BJ (cell line): ENCODE measurements around the gene PCDHGA10. TPM values are rescaled to one million over a fixed set of nuclear protein-coding genes. Genes with fewer than 3 reads are reported as not detected.
"Not testable (repeated sequence)": the region's sequence is repeated elsewhere in the genome, so short reads cannot be mapped to it uniquely, and the experiment has no call there.

ENCODE experiments used
- CTCF ChIA-PET: fragments of 350-600 bp; formaldehyde crosslinking; extraction: SDS; loops from one replicate; lab custom pipeline; 2021; ENCODE audit warnings: antibody characterized with exemption, inconsistent platforms; lab: Yijun Ruan, JAX
- POLR2A ChIA-PET: fragments of 300-600 bp; sonication (Branson Sonifier 250); formaldehyde crosslinking; extraction: SDS; loops from one replicate; lab custom pipeline; 2021; ENCODE audit warnings: antibody characterized with exemption; lab: Charles Lee
- DNase-seq: peaks from one replicate; pipeline ENCODE4 v3.0.0-alpha.2; 2011; ENCODE audit warnings: low read depth
- H3K27me3 ChIP-seq: 2 replicates; pipeline ENCODE4 v1.6.0; 2011; ENCODE audit warnings: low read length; ENCODE audit not compliant: control insufficient read depth, insufficient read depth
- H3K36me3 ChIP-seq: 2 replicates; pipeline ENCODE4 v1.5.1; 2011; ENCODE audit warnings: low read length; ENCODE audit not compliant: control insufficient read depth, insufficient read depth
- H3K4me3 ChIP-seq: 2 replicates; pipeline ENCODE4 v1.5.1; 2011; ENCODE audit warnings: low read depth, mild to moderate bottlenecking, control low read depth, low read length
- polyA plus RNA-seq: library from polyadenylated mRNA; depleted of rRNA; stranded (reverse); fragments of >200 nt; gene quantifications from 2 replicates; pipeline ENCODE4 v1.2.3, GENCODE V29; 2011
- TF ChIP-seq, protein P1 (sequence below): IDR thresholded peaks from 2 replicates; pipeline ENCODE4 v1.5.1; 2011; ENCODE audit warnings: low read depth, mild to moderate bottlenecking, control low read depth, inconsistent platforms, low read length, moderate library complexity; ENCODE audit not compliant: insufficient read depth

Gene PCDHGA10
- polyA plus RNA-seq, 1 experiment = 3.9 TPM

DNA sequence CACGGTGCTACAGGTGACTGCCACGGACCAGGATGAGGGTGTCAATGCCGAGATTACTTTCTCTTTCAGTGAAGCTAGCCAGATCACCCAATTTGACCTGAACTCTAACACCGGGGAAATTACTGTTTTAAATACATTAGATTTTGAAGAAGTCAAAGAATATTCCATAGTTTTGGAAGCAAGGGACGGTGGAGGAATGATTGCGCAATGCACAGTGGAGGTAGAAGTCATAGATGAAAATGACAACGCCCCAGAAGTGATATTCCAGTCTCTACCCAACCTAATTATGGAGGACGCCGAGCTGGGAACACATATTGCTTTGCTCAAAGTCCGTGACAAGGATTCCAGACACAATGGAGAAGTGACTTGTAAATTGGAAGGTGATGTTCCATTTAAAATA, 24.1 kb upstream of the PCDHGA10 start:
- TF ChIP-seq, protein P1, sequence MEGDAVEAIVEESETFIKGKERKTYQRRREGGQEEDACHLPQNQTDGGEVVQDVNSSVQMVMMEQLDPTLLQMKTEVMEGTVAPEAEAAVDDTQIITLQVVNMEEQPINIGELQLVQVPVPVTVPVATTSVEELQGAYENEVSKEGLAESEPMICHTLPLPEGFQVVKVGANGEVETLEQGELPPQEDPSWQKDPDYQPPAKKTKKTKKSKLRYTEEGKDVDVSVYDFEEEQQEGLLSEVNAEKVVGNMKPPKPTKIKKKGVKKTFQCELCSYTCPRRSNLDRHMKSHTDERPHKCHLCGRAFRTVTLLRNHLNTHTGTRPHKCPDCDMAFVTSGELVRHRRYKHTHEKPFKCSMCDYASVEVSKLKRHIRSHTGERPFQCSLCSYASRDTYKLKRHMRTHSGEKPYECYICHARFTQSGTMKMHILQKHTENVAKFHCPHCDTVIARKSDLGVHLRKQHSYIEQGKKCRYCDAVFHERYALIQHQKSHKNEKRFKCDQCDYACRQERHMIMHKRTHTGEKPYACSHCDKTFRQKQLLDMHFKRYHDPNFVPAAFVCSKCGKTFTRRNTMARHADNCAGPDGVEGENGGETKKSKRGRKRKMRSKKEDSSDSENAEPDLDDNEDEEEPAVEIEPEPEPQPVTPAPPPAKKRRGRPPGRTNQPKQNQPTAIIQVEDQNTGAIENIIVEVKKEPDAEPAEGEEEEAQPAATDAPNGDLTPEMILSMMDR = no peak
- Histone ChIP-seq H3K36me3 (peaks cover 2% of the 10 kb centered on the region; the same call in 1 of the 2 replicates), H3K27me3 (no peaks in the 10 kb centered on the region), H3K4me3 (no peak overlapping the region)
- CTCF ChIA-PET = interaction anchor here (1.0 to 4.1 kb wide), 5 partner anchors 11 to 175 kb away, joined by 3 to 16 read pairs (median 4); partner anchors contain the start of genes PCDHGA10, PCDHGA11 and PCDHGB3
- DNase-seq = no peak
- POLR2A ChIA-PET = no interaction called here

DNA sequence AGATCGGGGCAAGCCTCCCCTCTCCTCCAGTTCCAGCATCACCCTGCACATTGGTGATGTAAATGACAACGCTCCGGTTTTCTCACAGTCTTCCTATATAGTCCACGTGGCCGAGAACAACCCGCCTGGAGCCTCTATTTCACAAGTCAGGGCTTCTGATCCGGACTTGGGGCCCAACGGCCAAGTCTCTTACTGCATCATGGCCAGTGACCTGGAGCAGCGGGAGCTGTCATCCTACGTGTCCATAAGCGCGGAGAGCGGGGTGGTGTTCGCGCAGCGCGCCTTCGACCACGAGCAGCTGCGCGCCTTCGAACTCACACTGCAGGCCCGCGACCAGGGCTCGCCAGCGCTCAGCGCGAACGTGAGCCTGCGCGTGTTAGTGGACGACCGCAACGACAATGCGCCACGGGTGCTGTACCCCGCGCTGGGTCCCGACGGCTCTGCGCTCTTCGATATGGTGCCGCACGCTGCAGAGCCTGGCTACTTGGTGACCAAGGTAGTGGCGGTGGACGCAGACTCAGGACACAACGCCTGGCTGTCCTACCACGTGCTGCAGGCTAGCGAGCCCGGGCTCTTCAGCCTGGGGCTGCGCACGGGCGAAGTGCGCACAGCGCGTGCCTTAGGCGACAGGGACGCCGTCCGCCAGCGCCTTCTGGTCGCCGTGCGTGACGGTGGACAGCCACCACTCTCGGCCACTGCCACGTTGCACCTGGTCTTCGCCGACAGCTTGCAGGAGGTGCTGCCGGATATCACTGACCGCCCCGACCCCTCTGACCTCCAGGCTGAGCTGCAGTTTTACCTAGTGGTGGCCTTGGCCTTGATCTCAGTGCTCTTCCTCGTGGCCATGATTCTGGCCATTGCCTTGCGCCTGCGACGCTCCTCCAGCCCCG, 23.4 kb upstream of the PCDHGA10 start:
- CTCF ChIA-PET = interaction anchor here (1.0 to 4.7 kb wide), 9 partner anchors 12 to 175 kb away, joined by 3 to 19 read pairs (median 6); partner anchors contain the start of genes PCDHGA10, PCDHGA12, PCDHGA6 and PCDHGB3
- Histone ChIP-seq H3K4me3 (no peak overlapping the region), H3K36me3 (peaks cover 2% of the 10 kb centered on the region; the same call in 1 of the 2 replicates), H3K27me3 (no peaks in the 10 kb centered on the region)
- TF ChIP-seq, protein P1 = no peak
- no peak for DNase-seq
- POLR2A ChIA-PET = no interaction called here

DNA sequence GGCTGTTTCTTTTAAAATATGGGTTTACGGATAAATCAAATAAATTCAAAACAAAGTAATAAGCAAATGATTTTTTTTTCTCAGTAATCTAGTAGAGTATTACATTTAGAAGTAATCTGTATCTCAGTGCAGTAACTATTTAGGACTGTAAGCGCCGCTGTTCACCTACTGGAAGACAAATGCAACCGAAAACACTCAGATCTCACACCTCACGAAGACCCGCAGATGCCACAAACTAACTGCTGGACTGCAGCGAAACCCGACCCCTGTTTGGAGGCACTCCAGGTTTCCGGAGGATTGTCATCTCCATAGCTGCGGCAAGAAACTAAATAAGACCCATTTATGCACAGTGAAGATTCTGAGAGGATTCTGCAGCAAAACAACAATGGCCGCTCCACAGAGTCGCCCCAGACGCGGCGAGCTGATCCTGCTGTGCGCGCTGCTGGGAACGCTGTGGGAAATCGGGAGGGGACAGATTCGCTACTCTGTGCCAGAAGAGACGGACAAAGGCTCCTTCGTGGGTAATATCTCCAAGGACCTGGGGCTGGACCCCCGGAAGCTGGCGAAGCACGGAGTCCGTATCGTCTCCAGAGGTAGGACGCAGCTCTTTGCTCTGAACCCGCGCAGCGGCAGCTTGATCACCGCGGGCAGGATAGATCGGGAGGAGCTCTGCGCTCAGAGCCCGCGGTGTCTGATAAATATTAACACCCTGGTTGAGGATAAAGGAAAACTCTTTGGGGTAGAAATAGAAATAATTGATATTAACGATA, 20.2 kb upstream of the PCDHGA10 start, which contains the start of gene PCDHGA8:
TSS of gene PCDHGA8 (plus strand) at position 205 of the 770 bp plus-strand sequence. CDS start at position 386, 181 bp downstream.
- no peak for DNase-seq
- TF ChIP-seq, protein P1 = 0 out of 2 replicates have a peak, but pooled peaks have one; percentile 18
- H3K36me3 ChIP-seq = 0 out of 2 replicates have a peak, but pooled peaks cover 2% of the 10 kb centered on the region
- ChIA-PET POLR2A (interaction anchor here (0.9 kb wide), 1 partner anchor 168 kb away, joined by 3 read pairs; no protein-coding TSS in a partner anchor), CTCF (interaction anchor here (0.6 to 4.7 kb wide), 10 partner anchors 20 to 171 kb away, joined by 3 to 19 read pairs (median 4); partner anchors contain the start of genes PCDHGA1, PCDHGA10, PCDHGA11 and PCDHGA4)
- peak within 1 kb of the TSS; percentile 14; the same call in 1 of the 2 replicates for H3K4me3 ChIP-seq
- no peaks in the 10 kb centered on the region for H3K27me3 ChIP-seq

DNA sequence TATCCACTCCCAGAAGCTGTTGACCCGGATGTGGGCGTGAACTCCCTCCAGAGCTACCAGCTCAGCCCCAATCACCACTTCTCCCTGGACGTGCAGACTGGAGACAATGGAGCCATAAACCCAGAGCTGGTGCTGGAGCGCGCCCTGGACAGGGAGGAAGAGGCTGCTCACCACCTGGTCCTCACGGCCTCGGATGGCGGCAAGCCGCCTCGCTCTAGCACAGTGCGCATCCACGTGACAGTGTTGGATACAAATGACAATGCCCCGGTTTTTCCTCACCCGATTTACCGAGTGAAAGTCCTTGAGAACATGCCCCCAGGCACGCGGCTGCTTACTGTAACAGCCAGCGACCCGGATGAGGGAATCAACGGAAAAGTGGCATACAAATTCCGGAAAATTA, 19.5 kb upstream of the PCDHGA10 start:
- CTCF ChIA-PET = interaction anchor here (0.6 to 4.7 kb wide), 7 partner anchors 20 to 171 kb away, joined by 3 to 19 read pairs (median 4); partner anchors contain the start of genes PCDHGA1, PCDHGA10, PCDHGA11 and PCDHGA4
- TF ChIP-seq, protein P1 = no peak
- Histone ChIP-seq H3K36me3 (0 out of 2 replicates have a peak, but pooled peaks cover 2% of the 10 kb centered on the region), H3K27me3 (no peaks in the 10 kb centered on the region), H3K4me3 (no peak overlapping the region)
- POLR2A ChIA-PET = interaction anchor here (0.9 kb wide), 1 partner anchor 168 kb away, joined by 3 read pairs; no protein-coding TSS in a partner anchor
- DNase-seq = no peak

DNA sequence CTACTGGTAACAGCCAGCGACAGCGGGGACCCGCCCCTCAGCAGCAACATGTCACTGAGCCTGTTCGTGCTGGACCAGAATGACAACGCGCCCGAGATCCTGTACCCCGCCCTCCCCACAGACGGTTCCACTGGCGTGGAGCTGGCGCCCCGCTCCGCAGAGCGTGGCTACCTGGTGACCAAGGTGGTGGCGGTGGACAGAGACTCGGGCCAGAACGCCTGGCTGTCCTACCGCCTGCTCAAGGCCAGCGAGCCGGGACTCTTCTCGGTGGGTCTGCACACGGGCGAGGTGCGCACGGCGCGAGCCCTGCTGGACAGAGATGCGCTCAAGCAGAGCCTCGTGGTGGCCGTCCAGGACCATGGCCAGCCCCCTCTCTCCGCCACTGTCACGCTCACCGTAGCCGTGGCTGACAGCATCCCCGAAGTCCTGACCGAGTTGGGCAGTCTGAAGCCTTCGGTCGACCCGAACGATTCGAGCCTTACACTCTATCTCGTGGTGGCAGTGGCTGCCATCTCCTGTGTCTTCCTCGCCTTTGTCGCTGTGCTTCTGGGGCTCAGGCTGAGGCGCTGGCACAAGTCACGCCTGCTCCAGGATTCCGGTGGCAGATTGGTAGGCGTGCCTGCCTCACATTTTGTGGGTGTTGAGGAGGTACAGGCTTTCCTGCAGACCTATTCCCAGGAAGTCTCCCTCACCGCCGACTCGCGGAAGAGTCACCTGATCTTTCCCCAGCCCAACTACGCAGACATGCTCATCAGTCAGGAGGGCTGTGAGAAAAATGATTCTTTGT, 18.2 kb upstream of the PCDHGA10 start:
- H3K36me3 ChIP-seq, DNase-seq, POLR2A ChIA-PET, H3K27me3 ChIP-seq, H3K4me3 ChIP-seq: not testable (repeated sequence)
- CTCF ChIA-PET = interaction anchor here (0.6 to 4.7 kb wide), 7 partner anchors 18 to 170 kb away, joined by 3 to 28 read pairs (median 5); partner anchors contain the start of genes PCDHGA10 and PCDHGB3
